Neural progenitor cell (in vitro differentiated cells): ENCODE results near the gene IL10RB. TPM values are rescaled to one million over a fixed set of nuclear protein-coding genes. Genes with fewer than 3 reads are reported as not detected.

ENCODE experiments used
- DNase-seq: peaks from one replicate; pipeline ENCODE4 v3.0.0-alpha.2; 2016; ENCODE audit warnings: low spot score
- H2AFZ ChIP-seq: fragments of 200-600 bp; sonication (generic); replicated peaks from 2 replicates; pipeline ENCODE4 v1.6.1; 2016; ENCODE audit warnings: antibody characterized with exemption
- H3F3A ChIP-seq: fragments of 200-600 bp; sonication (generic); 2 replicates; pipeline ENCODE4 v1.6.1; 2016; ENCODE audit warnings: antibody characterized with exemption, low read depth
- H3K27ac ChIP-seq: fragments of 200-600 bp; sonication (generic); 2 replicates; pipeline ENCODE4 v1.5.1; 2016; ENCODE audit warnings: mild to moderate bottlenecking
- H3K27me3 ChIP-seq: fragments of 200-600 bp; sonication (generic); 2 replicates; pipeline ENCODE4 v1.6.1; 2016; ENCODE audit warnings: mild to moderate bottlenecking, moderate library complexity
- H3K36me3 ChIP-seq: fragments of 200-600 bp; sonication (generic); 2 replicates; pipeline ENCODE4 v1.5.1; 2016
- H3K4me1 ChIP-seq: fragments of 200-600 bp; sonication (generic); 2 replicates; pipeline ENCODE4 v1.6.1; 2016; ENCODE audit warnings: mixed run types
- H3K4me2 ChIP-seq: fragments of 200-600 bp; sonication (generic); 2 replicates; pipeline ENCODE4 v1.6.1; 2016
- H3K4me3 ChIP-seq: fragments of 200-600 bp; sonication (generic); 2 replicates; pipeline ENCODE4 v1.5.1; 2016
- H3K79me2 ChIP-seq: fragments of 200-600 bp; sonication (generic); 2 replicates; pipeline ENCODE4 v1.6.1; 2016; ENCODE audit warnings: low read depth
- H3K9ac ChIP-seq: fragments of 200-600 bp; sonication (generic); 2 replicates; pipeline ENCODE4 v1.6.1; 2016
- H3K9me3 ChIP-seq: fragments of 200-600 bp; sonication (generic); 2 replicates; pipeline ENCODE4 v1.5.1; 2016; ENCODE audit warnings: low read depth
- H4K20me1 ChIP-seq: fragments of 200-600 bp; sonication (generic); 2 replicates; pipeline ENCODE4 v1.6.1; 2016; ENCODE audit warnings: low read depth
- H3K27ac Mint-ChIP-seq: 3 replicates; pipeline ENCODE4 v1.8.0; 2021; ENCODE audit warnings: mixed read lengths
- H3K27me3 Mint-ChIP-seq: 2 replicates; pipeline ENCODE4 v1.8.0; 2022; ENCODE audit warnings: low read depth, mild to moderate bottlenecking, inconsistent platforms, moderate library complexity, mixed read lengths; ENCODE audit not compliant: insufficient read depth
- H3K36me3 Mint-ChIP-seq: 3 replicates; pipeline ENCODE4 v1.8.0; 2021; ENCODE audit warnings: mixed read lengths
- H3K4me1 Mint-ChIP-seq: 3 replicates; pipeline ENCODE4 v1.8.0; 2021; ENCODE audit warnings: mixed read lengths
- H3K4me3 Mint-ChIP-seq: 3 replicates; pipeline ENCODE4 v1.8.0; 2021; ENCODE audit warnings: mild to moderate bottlenecking, moderate library complexity, mixed read lengths
- H3K9me3 Mint-ChIP-seq: 3 replicates; pipeline ENCODE4 v1.8.0; 2020; ENCODE audit warnings: mixed read lengths
- EZH2 ChIP-seq: fragments of 200-600 bp; sonication (generic); IDR thresholded peaks from 2 replicates; pipeline ENCODE4 v1.6.1; 2017; ENCODE audit warnings: antibody characterized with exemption, mild to moderate bottlenecking, moderate library complexity
- EZH2phosphoT487 ChIP-seq: fragments of 200-600 bp; sonication (generic); IDR thresholded peaks from 2 replicates; pipeline ENCODE4 v1.6.1; 2017; ENCODE audit warnings: antibody characterized with exemption
- total RNA-seq: library from RNA; depleted of rRNA; stranded (reverse); fragments of >200 nt; gene quantifications from 2 replicates; pipeline ENCODE4 v1.2.3, GENCODE V29; 2015; ENCODE audit warnings: low replicate concordance
- TF ChIP-seq, protein P1 (sequence below): fragments of 200-600 bp; sonication (generic); IDR thresholded peaks from 2 replicates; pipeline ENCODE4 v1.5.1; 2017; ENCODE audit warnings: antibody characterized with exemption, mild to moderate bottlenecking

The IL10RB gene
- total RNA-seq, 1 donor from 2014 or later: 3.1 TPM

DNA sequence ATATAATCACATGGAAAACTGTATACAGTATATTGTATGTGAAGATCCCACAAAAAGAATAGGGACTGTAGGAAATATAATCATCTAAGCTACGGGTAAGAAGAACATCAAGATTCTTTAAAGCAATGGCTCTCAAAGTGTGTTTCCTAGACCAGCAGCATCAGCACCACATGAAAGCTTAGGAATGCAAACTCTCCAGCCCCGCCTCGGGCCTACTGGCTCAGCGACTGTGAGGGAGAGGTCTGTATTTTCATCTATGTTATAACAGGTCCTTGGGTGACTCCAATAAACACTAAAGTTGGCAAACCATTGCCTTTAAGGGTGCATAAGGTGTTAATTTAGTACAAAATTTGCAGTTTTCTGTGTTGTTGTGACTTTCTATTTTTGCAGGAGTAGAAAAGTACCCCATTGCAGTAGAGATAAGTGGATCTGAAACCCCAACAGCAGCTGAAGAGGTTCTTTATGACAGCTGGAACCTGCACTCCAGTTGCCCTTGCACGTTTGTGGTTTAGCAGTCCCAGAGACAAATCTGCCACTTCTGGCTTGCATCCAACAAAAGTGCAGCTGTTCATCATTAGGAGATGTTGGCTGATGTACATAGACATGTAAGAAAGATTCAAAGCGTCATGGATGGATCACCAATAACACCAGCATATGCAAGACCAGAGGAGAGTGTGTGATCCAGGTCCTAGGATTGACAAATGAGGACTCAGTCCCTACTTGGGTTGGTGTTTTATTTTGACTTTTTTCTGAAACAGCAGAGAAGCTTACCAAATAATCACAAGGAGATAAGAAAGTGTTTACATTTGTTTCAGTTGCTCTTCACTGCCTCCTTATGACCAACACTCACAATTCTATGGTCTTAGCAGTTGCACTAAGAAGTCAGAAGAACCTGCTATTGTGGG lies 42.7 kb downstream of the IL10RB start:
- Mint-ChIP-seq H3K27ac (no peak overlapping the region), H3K9me3 (peaks cover 21% of the 10 kb centered on the region), H3K4me3 (no peak overlapping the region), H3K36me3 (peaks cover 2% of the 10 kb centered on the region), H3K27me3 (peaks cover 5% of the 10 kb centered on the region), H3K4me1 (no peaks in the 10 kb centered on the region)
- H3K4me3 ChIP-seq: no peak overlapping the region
- H3K27me3 ChIP-seq: no peaks in the 10 kb centered on the region
- H3K9me3 ChIP-seq: peaks cover 7% of the 10 kb centered on the region
- H2AFZ ChIP-seq: no peak overlapping the region
- no peaks in the 10 kb centered on the region for H4K20me1 ChIP-seq
- no peak overlapping the region for H3K9ac ChIP-seq
- DNase-seq: no peak
- H3K79me2 ChIP-seq: no peaks in the 10 kb centered on the region
- peaks cover 14% of the 10 kb centered on the region for H3K4me1 ChIP-seq
- H3K4me2 ChIP-seq: no peak overlapping the region
- no peaks in the 10 kb centered on the region for H3K36me3 ChIP-seq
- no peak overlapping the region for H3K27ac ChIP-seq
- peaks cover 25% of the 10 kb centered on the region for H3F3A ChIP-seq
- TF ChIP-seq, protein P1, sequence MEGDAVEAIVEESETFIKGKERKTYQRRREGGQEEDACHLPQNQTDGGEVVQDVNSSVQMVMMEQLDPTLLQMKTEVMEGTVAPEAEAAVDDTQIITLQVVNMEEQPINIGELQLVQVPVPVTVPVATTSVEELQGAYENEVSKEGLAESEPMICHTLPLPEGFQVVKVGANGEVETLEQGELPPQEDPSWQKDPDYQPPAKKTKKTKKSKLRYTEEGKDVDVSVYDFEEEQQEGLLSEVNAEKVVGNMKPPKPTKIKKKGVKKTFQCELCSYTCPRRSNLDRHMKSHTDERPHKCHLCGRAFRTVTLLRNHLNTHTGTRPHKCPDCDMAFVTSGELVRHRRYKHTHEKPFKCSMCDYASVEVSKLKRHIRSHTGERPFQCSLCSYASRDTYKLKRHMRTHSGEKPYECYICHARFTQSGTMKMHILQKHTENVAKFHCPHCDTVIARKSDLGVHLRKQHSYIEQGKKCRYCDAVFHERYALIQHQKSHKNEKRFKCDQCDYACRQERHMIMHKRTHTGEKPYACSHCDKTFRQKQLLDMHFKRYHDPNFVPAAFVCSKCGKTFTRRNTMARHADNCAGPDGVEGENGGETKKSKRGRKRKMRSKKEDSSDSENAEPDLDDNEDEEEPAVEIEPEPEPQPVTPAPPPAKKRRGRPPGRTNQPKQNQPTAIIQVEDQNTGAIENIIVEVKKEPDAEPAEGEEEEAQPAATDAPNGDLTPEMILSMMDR: no peak
- TF ChIP-seq EZH2 (no peak), EZH2phosphoT487 (no peak)

- H4K20me1 ChIP-seq: no peaks in the 10 kb centered on the region
- no peak overlapping the region for H3K9ac ChIP-seq
- Mint-ChIP-seq H3K27ac (no peak overlapping the region), H3K4me1 (no peaks in the 10 kb centered on the region), H3K27me3 (peaks cover 9% of the 10 kb centered on the region), H3K36me3 (peaks cover 2% of the 10 kb centered on the region), H3K9me3 (peaks cover 23% of the 10 kb centered on the region), H3K4me3 (no peak overlapping the region)
- no peak overlapping the region for H3K4me2 ChIP-seq
- H3K79me2 ChIP-seq: no peaks in the 10 kb centered on the region
- no peak overlapping the region for H3K4me3 ChIP-seq
- no peaks in the 10 kb centered on the region for H3K27me3 ChIP-seq
- peaks cover 8% of the 10 kb centered on the region for H3K9me3 ChIP-seq
- H2AFZ ChIP-seq: no peak overlapping the region
- no peak overlapping the region for H3K27ac ChIP-seq
- H3K4me1 ChIP-seq: peaks cover 14% of the 10 kb centered on the region
- TF ChIP-seq, protein P1: no peak
- TF ChIP-seq EZH2phosphoT487: no peak
- no peaks in the 10 kb centered on the region for H3K36me3 ChIP-seq
- H3F3A ChIP-seq: peaks cover 19% of the 10 kb centered on the region
- no peak for DNase-seq
These were observed 43.6 kb downstream of the IL10RB start for GRCh38 chr21:33309778-33310177.

GRCh38 chr21:33312121-33312520 lies 46.0 kb downstream of the IL10RB start:
- H3K27ac Mint-ChIP-seq: no peak overlapping the region
- H3K9me3 Mint-ChIP-seq: peaks cover 23% of the 10 kb centered on the region
- H3F3A ChIP-seq: peaks cover 19% of the 10 kb centered on the region
- H4K20me1 ChIP-seq: no peaks in the 10 kb centered on the region
- no peak overlapping the region for H3K4me3 ChIP-seq
- no peak overlapping the region for H2AFZ ChIP-seq
- H3K4me2 ChIP-seq: no peak overlapping the region
- peaks cover 11% of the 10 kb centered on the region for H3K27me3 Mint-ChIP-seq
- H3K9me3 ChIP-seq: peaks cover 8% of the 10 kb centered on the region
- H3K36me3 ChIP-seq: no peaks in the 10 kb centered on the region
- no peak overlapping the region for H3K4me3 Mint-ChIP-seq
- H3K36me3 Mint-ChIP-seq: peaks cover 2% of the 10 kb centered on the region
- no peaks in the 10 kb centered on the region for H3K4me1 Mint-ChIP-seq
- no peak overlapping the region for H3K9ac ChIP-seq
- H3K27ac ChIP-seq: peak overlapping the region; percentile 66
- TF ChIP-seq, protein P1: no peak
- H3K4me1 ChIP-seq: peaks cover 14% of the 10 kb centered on the region
- H3K79me2 ChIP-seq: no peaks in the 10 kb centered on the region
- no peak for DNase-seq
- H3K27me3 ChIP-seq: no peaks in the 10 kb centered on the region
